A549 (cell line): ENCODE data around the gene SUPV3L1. TPM values are rescaled to one million over a fixed set of nuclear protein-coding genes. Genes with fewer than 3 reads are reported as not detected.
A peak's percentile ranks its signal among the peaks of the same experiment; 100 is the strongest.

Experiments used
- ATAC-seq, 2 experiments: fragments of 200-7000 bp in 1 of 2; fragments of >200 bp in 1 of 2; cut with Nextera tagmentation in 1 of 2; cut with Tn5 transposase in 1 of 2; 3 replicates each; pipeline versions ENCODE4 v1.8.0 to v1.9.1; 2018 to 2020; ENCODE audit warnings: mild to moderate bottlenecking in 1 of 2, moderate library complexity in 1 of 2
- CTCF ChIA-PET: fragments of 300-600 bp; sonication (Branson Sonifier 250); formaldehyde crosslinking; extraction: SDS; loops from one replicate; lab custom pipeline; 2021; ENCODE audit warnings: antibody characterized with exemption, inconsistent platforms; lab: Yijun Ruan, JAX
- POLR2A ChIA-PET: fragments of 350-600 bp; formaldehyde crosslinking; extraction: SDS; loops from one replicate; lab custom pipeline; 2021; ENCODE audit warnings: antibody characterized with exemption, inconsistent platforms; lab: Yijun Ruan, JAX
- DNase-seq, 2 experiments: peaks; one replicate each; pipeline versions ENCODE4 v3.0.0 to v3.0.0-alpha.2; 2011 to 2016; ENCODE audit warnings: low read depth in 1 of 2, low spot score in 1 of 2
- FAIRE-seq: peaks from 2 replicates; lab custom pipeline; 2011; peaks lifted over from hg19 to GRCh38; lab: Jason Lieb, UNC
- H3K27ac ChIP-seq, 2 experiments: fragments of >200 bp; sonication (Bioruptor Twin); formaldehyde crosslinking; 3 replicates each; pipeline ENCODE4 v1.5.1; 2016 to 2017
- H3K4me1 ChIP-seq: fragments of >200 bp; sonication (Bioruptor Twin); formaldehyde crosslinking; 3 replicates; pipeline ENCODE4 v1.6.1; 2016
- H3K4me2 ChIP-seq: fragments of >200 bp; sonication (Bioruptor Twin); formaldehyde crosslinking; 3 replicates; pipeline ENCODE4 v1.6.1; 2016
- H3K4me3 ChIP-seq: fragments of >200 bp; sonication (Bioruptor Twin); formaldehyde crosslinking; 3 replicates; pipeline ENCODE4 v1.5.1; 2016
- H3K9me3 ChIP-seq: fragments of >200 bp; sonication (Bioruptor Twin); formaldehyde crosslinking; 3 replicates; pipeline ENCODE4 v1.6.1; 2016
- ATOH8 ChIP-seq: fragments of 250-450 bp; sonication (Bioruptor Pico); IDR thresholded peaks from 2 replicates; pipeline ENCODE4 v1.5.0; 2020; ENCODE audit warnings: low read depth, mild to moderate bottlenecking, moderate library complexity
- BCL3 ChIP-seq: fragments of >200 bp; sonication (Bioruptor Twin); formaldehyde crosslinking; IDR thresholded peaks from 3 replicates; pipeline ENCODE4 v1.6.1; 2016
- BHLHE40 ChIP-seq: IDR thresholded peaks from 2 replicates; pipeline ENCODE4 v1.6.1; 2012; ENCODE audit warnings: low read depth, low read length, inconsistent platforms
- CBX8 ChIP-seq: fragments of 200-600 bp; sonication (generic); IDR thresholded peaks from 2 replicates; pipeline ENCODE4 v1.6.1; 2016
- CHD2 ChIP-seq: fragments of 150-350 bp; IDR thresholded peaks from 2 replicates; pipeline ENCODE4 v1.6.1; 2014; ENCODE audit warnings: low read length; ENCODE audit not compliant: partially characterized antibody
- E2F6 ChIP-seq: IDR thresholded peaks from 2 replicates; pipeline ENCODE4 v1.6.1; 2012; ENCODE audit warnings: low read depth, borderline replicate concordance
- EHF ChIP-seq: fragments of 250-450 bp; sonication (Bioruptor Pico); IDR thresholded peaks from 2 replicates; pipeline ENCODE4 v1.5.0; 2020; ENCODE audit warnings: mild to moderate bottlenecking
- EP300 ChIP-seq, 2 experiments: fragments of >200 bp; sonication (Bioruptor Twin); formaldehyde crosslinking; IDR thresholded peaks; 2 replicates in 1 of 2; 3 replicates in 1 of 2; pipeline ENCODE4 v1.6.1; 2016 to 2017
- FOXS1 ChIP-seq: fragments of 250-450 bp; sonication (Bioruptor Pico); IDR thresholded peaks from 2 replicates; pipeline ENCODE4 v1.5.0; 2020; ENCODE audit warnings: mild to moderate bottlenecking, moderate library complexity
- GATA3 ChIP-seq: IDR thresholded peaks from 2 replicates; pipeline ENCODE4 v1.6.1; 2012; ENCODE audit warnings: borderline replicate concordance
- HES2 ChIP-seq: fragments of >200 bp; sonication (Bioruptor Twin); formaldehyde crosslinking; IDR thresholded peaks from 2 replicates; pipeline ENCODE4 v1.6.1; 2016
- HEYL ChIP-seq: fragments of 250-450 bp; sonication (Bioruptor Pico); IDR thresholded peaks from 2 replicates; pipeline ENCODE4 v1.8.0; 2021; ENCODE audit warnings: mild to moderate bottlenecking, moderate library complexity
- HOXA7 ChIP-seq: fragments of 250-450 bp; sonication (Bioruptor Pico); IDR thresholded peaks from 2 replicates; pipeline ENCODE4 v1.5.0; 2020; ENCODE audit warnings: mild to moderate bottlenecking, moderate library complexity
- HOXB13 ChIP-seq: fragments of 250-450 bp; sonication (Bioruptor Pico); IDR thresholded peaks from 2 replicates; pipeline ENCODE4 v1.5.0; 2020; ENCODE audit warnings: low read depth, mild to moderate bottlenecking, moderate library complexity
- HOXB5 ChIP-seq: fragments of 250-450 bp; sonication (Bioruptor Pico); IDR thresholded peaks from 2 replicates; pipeline ENCODE4 v1.5.0; 2020; ENCODE audit warnings: mild to moderate bottlenecking, moderate library complexity
- JUN ChIP-seq, 2 experiments: fragments of >200 bp; sonication (Bioruptor Twin); formaldehyde crosslinking; IDR thresholded peaks; 2 replicates in 1 of 2; 3 replicates in 1 of 2; pipeline ENCODE4 v1.6.1; 2016 to 2017
- JUNB ChIP-seq: fragments of >200 bp; sonication (Bioruptor Twin); formaldehyde crosslinking; IDR thresholded peaks from 2 replicates; pipeline ENCODE4 v1.6.1; 2016
- KDM1A ChIP-seq: fragments of 200-600 bp; sonication (generic); IDR thresholded peaks from 2 replicates; pipeline ENCODE4 v1.6.1; 2016; ENCODE audit warnings: low read depth, mild to moderate bottlenecking
- KDM5A ChIP-seq: fragments of 200-600 bp; sonication (generic); IDR thresholded peaks from 2 replicates; pipeline ENCODE4 v1.6.1; 2016; ENCODE audit warnings: antibody characterized with exemption, mild to moderate bottlenecking
- MAX ChIP-seq: IDR thresholded peaks from 2 replicates; pipeline ENCODE4 v1.6.1; 2012
- MAZ ChIP-seq: fragments of 150-350 bp; IDR thresholded peaks from 2 replicates; pipeline ENCODE4 v1.6.1; 2014; ENCODE audit warnings: antibody characterized with exemption, low read depth, low read length, borderline replicate concordance
- MYC ChIP-seq: IDR thresholded peaks from 2 replicates; pipeline ENCODE4 v1.6.1; 2012; ENCODE audit warnings: mild to moderate bottlenecking, inconsistent platforms, low read length, improper control_type of control experiment, borderline replicate concordance
- NPAS2 ChIP-seq: fragments of 250-450 bp; sonication (Bioruptor Pico); IDR thresholded peaks from 2 replicates; pipeline ENCODE4 v1.8.0; 2022; ENCODE audit warnings: mild to moderate bottlenecking, moderate library complexity, borderline replicate concordance
- NR3C1 ChIP-seq: fragments of >200 bp; sonication (Bioruptor Twin); formaldehyde crosslinking; IDR thresholded peaks from 3 replicates; pipeline ENCODE4 v1.6.1; 2017
- POLR2AphosphoS2 ChIP-seq: conservative IDR thresholded peaks from 2 replicates; pipeline ENCODE4 v1.6.1; 2012; ENCODE audit warnings: low read length, improper control_type of control experiment, inconsistent platforms
- RAD21 ChIP-seq, 2 experiments: fragments of >200 bp in 1 of 2; sonication (Bioruptor Twin) in 1 of 2; formaldehyde crosslinking in 1 of 2; IDR thresholded peaks in 1 of 2; conservative IDR thresholded peaks in 1 of 2; 2 replicates in 1 of 2; 3 replicates in 1 of 2; pipeline ENCODE4 v1.6.1; 2012 to 2018; ENCODE audit warnings: inconsistent platforms in 1 of 2
- RFX5 ChIP-seq: fragments of 450-650 bp; IDR thresholded peaks from 2 replicates; pipeline ENCODE4 v1.7.1; 2014; ENCODE audit warnings: antibody characterized with exemption, mild to moderate bottlenecking, moderate library complexity
- RNF2 ChIP-seq: fragments of 200-600 bp; sonication (generic); IDR thresholded peaks from 2 replicates; pipeline ENCODE4 v1.6.1; 2016; ENCODE audit warnings: low read depth, mild to moderate bottlenecking, antibody characterized with exemption, moderate library complexity, borderline replicate concordance
- SMC3 ChIP-seq: fragments of >200 bp; sonication (Bioruptor Twin); formaldehyde crosslinking; IDR thresholded peaks from 3 replicates; pipeline ENCODE4 v1.6.1; 2018; ENCODE audit warnings: inconsistent platforms
- SREBF2 ChIP-seq: fragments of 450-650 bp; IDR thresholded peaks from 2 replicates; pipeline ENCODE4 v1.6.1; 2014; ENCODE audit warnings: mild to moderate bottlenecking, moderate library complexity
- TFCP2L1 ChIP-seq: fragments of 250-450 bp; sonication (Bioruptor Pico); IDR thresholded peaks from 2 replicates; pipeline ENCODE4 v1.5.0; 2021; ENCODE audit warnings: mild to moderate bottlenecking
- TP53 ChIP-seq: fragments of 250-450 bp; sonication (Bioruptor Pico); IDR thresholded peaks from 2 replicates; pipeline ENCODE4 v1.5.0; 2021; ENCODE audit warnings: mild to moderate bottlenecking, moderate library complexity
- USF2 ChIP-seq: fragments of 450-650 bp; IDR thresholded peaks from 2 replicates; pipeline ENCODE4 v1.6.1; 2014; ENCODE audit warnings: antibody characterized with exemption
- ZC3H11A ChIP-seq: fragments of 450-650 bp; IDR thresholded peaks from 2 replicates; pipeline ENCODE4 v1.6.1; 2014; ENCODE audit warnings: antibody characterized with exemption, mild to moderate bottlenecking
- ZFP36 ChIP-seq: fragments of 450-650 bp; IDR thresholded peaks from 2 replicates; pipeline ENCODE4 v1.6.1; 2014; ENCODE audit warnings: borderline replicate concordance; ENCODE audit not compliant: partially characterized antibody
- ZSCAN20 ChIP-seq: fragments of 250-450 bp; sonication (Bioruptor Pico); IDR thresholded peaks from 2 replicates; pipeline ENCODE4 v1.8.0; 2022; ENCODE audit warnings: mild to moderate bottlenecking, moderate library complexity
- WGBS: methylation state at CpG from one replicate; pipeline ENCODE4 v1.1.6; 2017; ENCODE audit errors: missing lambda C conversion rate; 5-methylcytosine and 5-hydroxymethylcytosine counted together
- polyA minus RNA-seq: library from RNA; depleted of rRNA, polyadenylated mRNA; stranded (reverse); fragments of >200 nt; gene quantifications from 2 replicates; pipeline ENCODE4 v1.2.3, GENCODE V29; 2011; rRNA and poly(A)+ RNA removed
- polyA plus RNA-seq, 4 experiments: library from polyadenylated mRNA; depleted of rRNA in 3 of 4; stranded (reverse); fragments of >200 nt; fragmentation: RNase III in 1 of 4; extraction: RNeasy Plus Mini Kit Qiagen cat#74134 plus additional on column Dnase treatment in 1 of 4; gene quantifications; 2 replicates in 3 of 4; 3 replicates in 1 of 4; pipeline ENCODE4 v1.2.3, GENCODE V29; 2011 to 2017

SUPV3L1 gene
- 55.5 and 57.4 TPM in 2 replicates for polyA plus RNA-seq (2011; rRNA removed)
- polyA plus RNA-seq (2012; cell fraction: cytosol; rRNA removed) = 23.1 and 24.0 TPM in 2 replicates
- polyA plus RNA-seq (2012; cell fraction: nucleus; rRNA removed) = 21.6 and 44.3 TPM in 2 replicates
- polyA plus RNA-seq (2017; fragmentation: RNase III; extraction: RNeasy Plus Mini Kit Qiagen cat#74134 plus additional on column Dnase treatment) = 31.4 to 35.0 TPM (median 31.9 TPM) in 3 replicates
- 28.4 and 36.3 TPM in 2 replicates for polyA minus RNA-seq

- POLR2A ChIA-PET = interaction anchor here (0.6 to 2.0 kb wide), 13 partner anchors 10 to 224 kb away, joined by 3 to 10 read pairs (median 3); partner anchors contain the start of genes DDX21 and HKDC1
- WGBS = 2% methylated on average over 40 of the region's 44 CpGs
- TF ChIP-seq EP300 (IDR thresholded peaks at IDR 0.05) (no peak), BHLHE40 (peak; percentile 55; the same call in 1 of the 2 replicates), RFX5 (no peak), TP53 (no peak), ZFP36 (no peak), HOXB13 (CRISPR knock-in tag) (peak; percentile 87), NPAS2 (peak; percentile 80; the same call in 1 of the 2 replicates), HOXB5 (CRISPR knock-in tag) (peak; percentile 85; the same call in 1 of the 2 replicates), JUNB (no peak), CBX8 (no peak), HOXA7 (peak; percentile 88), USF2 (peak; percentile 99), RAD21 (conservative IDR thresholded peaks at IDR 0.05 in 1 of 2, IDR thresholded peaks at IDR 0.05 in 1 of 2) (0 out of 5 replicates have a peak, but pooled peaks of 1 of the 2 experiments have one; percentile 18), FOXS1 (peak; percentile 94), TFCP2L1 (CRISPR knock-in tag) (0 out of 2 replicates have a peak, but pooled peaks have one; percentile 9), E2F6 (peak; percentile 88; the same call in 1 of the 2 replicates), ATOH8 (CRISPR knock-in tag) (peak; percentile 93), ZSCAN20 (no peak), JUN (IDR thresholded peaks at IDR 0.05) (peak; percentile 96), SREBF2 (no peak), RNF2 (peak; percentile 53; the same call in 1 of the 2 replicates), HES2 (no peak), MAZ (peak; percentile 61; the same call in 1 of the 2 replicates), CHD2 (no peak), KDM5A (peak; percentile 92), ZC3H11A (no peak), HEYL (CRISPR knock-in tag) (no peak), SMC3 (no peak), NR3C1 (no peak), BCL3 (peak; percentile 69; the same call in 2 of the 3 replicates), GATA3 (no peak; the same call in 1 of the 2 replicates), MYC (peak; percentile 97), POLR2AphosphoS2 (no peak), KDM1A (no peak), MAX (peak; percentile 100), EHF (CRISPR knock-in tag) (peak; percentile 83; the same call in 1 of the 2 replicates)
These were observed at the start of gene SUPV3L1 for GRCh38 chr10:69179743-69180524. Gene SUPV3L1, plus strand, starts transcription at chr10:69180234. Its CDS starts 58 bp downstream, at chr10:69180292.

More at GRCh38 chr10:69179743-69180524, at the start of gene SUPV3L1:
- H3K27ac ChIP-seq = peak within 1 kb of the TSS; percentile 91 to 92
- FAIRE-seq (peak; percentile 83), DNase-seq (peak; percentile 96 to 99), ATAC-seq (peak; percentile 93)
- peak within 1 kb of the TSS; percentile 90 for H3K4me3 ChIP-seq
- peak within 1 kb of the TSS; percentile 93 for H3K4me2 ChIP-seq
- peaks cover 6% of the 10 kb centered on the region; the same call in 2 of the 3 replicates for H3K4me1 ChIP-seq
- no peaks in the 10 kb centered on the region for H3K9me3 ChIP-seq
- CTCF ChIA-PET = no interaction called here
